Right hindlimb (tissue), 1 donor: Measurements from ENCODE around the gene NEURL1.

Source experiments
- DNase-seq: peaks from one replicate; pipeline ENCODE4 v3.0.0-alpha.2; 2018

The NEURL1 gene, protein sequence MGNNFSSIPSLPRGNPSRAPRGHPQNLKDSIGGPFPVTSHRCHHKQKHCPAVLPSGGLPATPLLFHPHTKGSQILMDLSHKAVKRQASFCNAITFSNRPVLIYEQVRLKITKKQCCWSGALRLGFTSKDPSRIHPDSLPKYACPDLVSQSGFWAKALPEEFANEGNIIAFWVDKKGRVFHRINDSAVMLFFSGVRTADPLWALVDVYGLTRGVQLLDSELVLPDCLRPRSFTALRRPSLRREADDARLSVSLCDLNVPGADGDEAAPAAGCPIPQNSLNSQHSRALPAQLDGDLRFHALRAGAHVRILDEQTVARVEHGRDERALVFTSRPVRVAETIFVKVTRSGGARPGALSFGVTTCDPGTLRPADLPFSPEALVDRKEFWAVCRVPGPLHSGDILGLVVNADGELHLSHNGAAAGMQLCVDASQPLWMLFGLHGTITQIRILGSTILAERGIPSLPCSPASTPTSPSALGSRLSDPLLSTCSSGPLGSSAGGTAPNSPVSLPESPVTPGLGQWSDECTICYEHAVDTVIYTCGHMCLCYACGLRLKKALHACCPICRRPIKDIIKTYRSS

DNA sequence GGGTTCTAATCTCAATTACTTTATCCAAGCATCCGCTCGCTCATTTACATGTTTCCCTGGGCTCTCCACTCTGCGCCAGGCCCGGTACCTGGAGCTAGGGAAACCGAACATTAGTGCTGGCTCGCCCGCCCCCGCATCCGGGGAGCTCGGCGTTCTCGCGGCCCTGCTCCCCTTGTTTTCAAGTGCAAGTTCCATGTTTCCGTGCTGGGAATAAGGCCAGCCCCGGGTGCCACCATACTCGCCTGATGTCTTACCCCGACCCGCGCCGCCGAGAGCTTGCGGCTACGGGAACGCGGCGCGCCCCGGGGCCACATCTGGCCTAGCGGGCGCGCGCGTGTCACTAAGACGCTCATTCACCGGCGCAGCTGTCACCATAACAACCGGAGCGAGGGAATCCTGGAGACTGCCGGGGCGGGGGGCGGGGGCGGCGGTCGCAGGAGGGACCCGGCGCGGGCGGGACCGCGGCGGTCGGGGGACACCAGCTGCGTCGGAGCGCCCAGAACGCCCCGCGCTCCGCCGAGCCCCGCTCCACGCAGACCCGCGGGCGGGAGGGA lies at the start of gene NEURL1:
TSS of gene NEURL1 (plus strand) at position 344 of the 554 bp plus-strand sequence. CDS start 683 bp downstream, outside the sequence.
- DNase-seq: peak; percentile 64

GRCh38 chr10:103444478-103444877 lies 49.0 kb upstream of the NEURL1 start:
- no peak for DNase-seq

DNA sequence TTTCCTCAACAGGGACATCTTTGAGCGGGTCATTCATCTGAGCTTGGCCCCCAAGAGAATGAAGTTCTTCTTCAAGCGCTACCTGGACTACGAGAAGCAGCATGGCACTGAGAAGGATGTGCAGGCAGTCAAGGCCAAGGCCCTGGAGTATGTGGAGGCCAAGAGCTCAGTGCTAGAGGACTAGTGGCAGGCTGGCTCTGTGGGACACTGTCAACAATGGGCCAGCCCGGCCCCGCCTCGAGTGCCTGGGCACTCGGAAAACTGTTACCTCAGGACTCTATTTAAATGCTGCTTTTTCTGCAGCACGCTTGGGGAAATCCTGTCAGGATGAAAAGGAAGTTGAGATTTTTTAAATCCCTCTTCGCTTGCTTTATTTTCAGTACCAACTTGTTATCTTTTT lies 48.1 kb upstream of the NEURL1 start:
- no peak for DNase-seq

GRCh38 chr10:103445767-103446567 lies 47.5 kb upstream of the NEURL1 start:
- no peak for DNase-seq

DNA sequence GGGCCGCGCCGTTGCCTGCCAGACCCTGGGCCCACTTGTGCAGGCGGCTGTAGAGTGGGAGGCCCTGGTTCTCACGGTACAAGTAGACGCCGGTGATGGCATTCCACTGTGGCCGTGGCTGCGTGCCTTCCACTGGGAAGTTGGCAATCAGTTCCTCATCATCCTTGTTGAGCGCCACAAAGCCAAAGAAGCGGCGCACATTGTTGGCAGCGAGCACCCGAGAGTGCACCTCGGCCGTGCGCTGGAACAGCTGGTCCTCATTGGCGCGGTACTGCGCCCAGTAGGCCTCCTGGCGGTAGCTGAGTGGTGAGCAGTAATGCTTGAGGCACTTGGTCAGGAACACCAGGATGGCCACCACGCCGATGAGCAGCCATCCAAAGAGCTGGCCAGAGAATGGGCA lies 46.3 kb upstream of the NEURL1 start:
- DNase-seq: no peak

GRCh38 chr10:103448746-103449145 lies 44.8 kb upstream of the NEURL1 start:
- no peak for DNase-seq

DNA sequence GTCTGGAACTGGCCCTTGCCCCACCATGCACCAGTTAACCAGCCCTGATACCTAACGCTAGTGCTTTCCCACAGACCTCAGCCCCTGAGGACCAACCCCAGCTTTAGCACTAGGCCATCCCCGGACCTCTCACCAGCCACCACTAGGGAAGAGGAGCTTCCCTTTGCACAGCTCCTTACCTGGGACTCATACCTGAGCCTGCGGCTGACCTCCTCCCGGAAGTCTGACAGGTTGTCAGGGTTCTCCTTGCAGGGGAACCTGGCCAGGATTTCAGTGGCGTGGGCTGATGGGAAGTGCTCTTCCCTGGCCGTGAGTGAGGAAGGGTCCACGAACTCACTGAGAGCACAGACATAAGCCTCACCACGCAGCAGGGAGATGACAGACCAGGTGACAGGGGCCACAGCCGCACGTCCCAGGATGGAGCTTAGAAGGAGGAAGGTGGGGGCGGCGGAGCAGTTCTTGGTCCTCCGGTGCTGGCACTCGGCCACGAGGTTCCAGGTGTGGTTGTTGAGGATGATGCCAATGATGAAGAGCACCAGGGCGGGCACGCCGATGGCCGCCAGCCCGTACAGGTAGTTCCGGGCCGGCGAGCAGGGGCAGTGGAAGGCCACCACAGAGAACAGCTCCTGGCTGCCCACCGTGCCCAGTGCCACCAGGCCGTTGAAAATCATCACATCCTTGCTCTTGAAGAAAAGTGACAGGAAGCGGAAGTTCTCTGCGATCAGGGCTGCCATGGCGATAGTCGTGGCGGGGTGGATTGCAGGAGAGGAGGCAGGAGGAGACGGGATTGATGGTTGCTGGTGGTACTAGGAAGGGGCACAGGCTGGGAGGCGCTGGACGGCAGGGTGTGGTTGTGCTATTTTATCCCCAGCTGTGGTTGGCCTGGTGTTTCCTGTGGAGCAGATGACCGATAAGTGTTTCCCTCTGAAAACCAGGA lies 44.0 kb upstream of the NEURL1 start:
- no peak for DNase-seq

- no peak for DNase-seq
Observed at GRCh38 chr10:103450201-103450695, 43.3 kb upstream of the NEURL1 start.

DNA sequence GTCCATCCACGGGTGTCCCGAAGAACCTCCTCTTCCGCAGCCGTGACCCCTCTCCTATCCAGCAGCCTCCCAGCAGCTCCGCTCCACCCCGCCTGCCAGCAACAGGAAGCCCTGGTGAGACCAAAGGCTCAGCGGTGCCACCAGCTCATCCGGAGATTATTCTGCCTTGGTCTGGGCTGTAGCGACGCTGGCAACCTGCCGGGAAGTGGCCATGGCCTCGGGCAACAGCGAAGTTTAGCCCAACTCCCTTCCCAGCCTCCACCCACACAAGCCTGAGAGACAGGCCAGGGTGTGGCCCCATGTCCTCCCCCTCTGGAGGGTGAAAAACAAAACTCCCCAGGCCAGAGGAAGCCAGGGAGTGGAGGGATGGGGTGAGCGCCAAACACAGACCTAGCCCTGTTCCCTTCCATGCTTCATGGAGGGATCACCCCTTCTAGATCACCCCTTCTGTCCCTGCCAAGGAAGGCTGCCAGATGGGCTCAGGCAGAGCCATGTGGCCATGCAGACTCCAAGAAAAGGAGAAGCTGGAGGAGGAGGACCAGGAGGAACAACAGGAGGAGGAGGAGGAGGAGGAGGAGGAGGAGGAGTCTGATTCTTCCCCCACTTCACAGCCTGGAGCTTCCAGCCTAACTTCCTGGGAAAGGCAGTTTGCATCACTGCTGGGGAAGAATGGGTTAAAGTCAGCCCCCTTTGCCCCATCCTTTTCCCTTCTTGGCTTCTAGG lies 42.3 kb upstream of the NEURL1 start:
- peak; percentile 49 for DNase-seq

GRCh38 chr10:103451831-103452505 lies 41.5 kb upstream of the NEURL1 start, which contains the start of gene CALHM2:
Gene CALHM2, minus strand, starts transcription at chr10:103452370. Its CDS starts 2,429 bp downstream, at chr10:103449941.
- peak; percentile 89 for DNase-seq

- no peak for DNase-seq
Observed at GRCh38 chr10:103452506-103453230, 40.8 kb upstream of the NEURL1 start.

GRCh38 chr10:103454026-103454425 lies 39.5 kb upstream of the NEURL1 start:
- no peak for DNase-seq

GRCh38 chr10:103455235-103455634 lies 38.3 kb upstream of the NEURL1 start:
- no peak for DNase-seq

GRCh38 chr10:103456074-103456660 lies 37.3 kb upstream of the NEURL1 start:
- no peak for DNase-seq

DNA sequence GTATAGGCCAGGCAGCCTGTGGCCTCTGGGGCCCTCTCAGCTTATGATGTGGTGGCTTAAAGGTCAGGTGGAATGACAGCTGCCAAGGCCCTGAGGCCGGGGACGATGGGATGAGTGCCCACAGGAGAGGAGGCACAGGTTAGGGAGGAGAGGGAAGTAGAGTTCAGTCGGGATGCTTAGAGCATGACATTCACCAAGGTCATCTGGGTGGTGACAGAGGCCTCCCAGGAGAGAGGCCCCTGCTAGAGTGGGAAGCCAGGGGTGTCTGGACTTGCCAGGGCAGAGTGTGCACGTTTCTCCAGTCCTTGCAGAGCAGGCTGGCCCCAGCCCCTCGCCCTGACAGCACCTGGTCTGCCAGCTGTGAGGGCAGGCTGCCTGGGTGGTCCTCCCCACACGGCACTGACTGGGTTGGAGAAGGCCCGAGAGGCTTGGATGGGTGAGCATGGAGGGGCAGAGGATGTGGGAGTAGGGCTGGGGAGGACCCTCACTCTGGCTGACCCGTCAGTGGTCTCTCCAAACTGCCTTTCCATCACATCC lies 36.3 kb upstream of the NEURL1 start:
- DNase-seq: no peak

GRCh38 chr10:103457896-103458583 lies 35.5 kb upstream of the NEURL1 start:
- DNase-seq: no peak

- no peak for DNase-seq
Observed at GRCh38 chr10:103458720-103459119, 34.8 kb upstream of the NEURL1 start, which contains the start of gene CALHM1. Gene CALHM1, minus strand, starts transcription at chr10:103458900. Its CDS starts 149 bp downstream, at chr10:103458751.

- DNase-seq: no peak
Observed at GRCh38 chr10:103459615-103460014, 33.9 kb upstream of the NEURL1 start.
